HG03575 (cell line): ENCODE data around the gene BICC1.

Experiments used
- ATAC-seq: cut with Tn5 transposase; IDR thresholded peaks from one replicate; pipeline ENCODE4 v1.9.1; 2021; ENCODE audit not compliant: unreplicated experiment, insufficient number of reproducible peaks, low FRiP score; ENCODE audit errors: extremely low read depth

The BICC1 gene

DNA sequence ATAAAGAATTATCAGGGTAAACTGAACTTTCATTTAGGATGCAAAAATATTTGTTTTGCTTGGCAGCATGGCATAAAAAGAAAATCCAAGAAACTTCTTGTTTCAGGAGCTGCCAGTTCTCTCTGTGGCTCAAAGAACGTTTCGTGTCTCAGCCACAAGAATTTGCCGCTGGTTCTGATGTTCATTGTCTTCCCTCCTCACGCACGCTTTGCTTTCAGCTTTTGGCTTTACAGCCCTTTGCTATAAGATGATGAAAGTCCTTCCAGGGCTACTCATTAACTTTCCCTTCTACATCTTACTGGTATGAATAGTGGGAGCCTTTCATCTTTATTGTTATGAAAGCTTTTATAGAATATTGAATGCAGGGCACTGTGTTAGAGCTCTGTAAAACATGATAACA lies 124.7 kb downstream of the BICC1 start:
- no peak for ATAC-seq

DNA sequence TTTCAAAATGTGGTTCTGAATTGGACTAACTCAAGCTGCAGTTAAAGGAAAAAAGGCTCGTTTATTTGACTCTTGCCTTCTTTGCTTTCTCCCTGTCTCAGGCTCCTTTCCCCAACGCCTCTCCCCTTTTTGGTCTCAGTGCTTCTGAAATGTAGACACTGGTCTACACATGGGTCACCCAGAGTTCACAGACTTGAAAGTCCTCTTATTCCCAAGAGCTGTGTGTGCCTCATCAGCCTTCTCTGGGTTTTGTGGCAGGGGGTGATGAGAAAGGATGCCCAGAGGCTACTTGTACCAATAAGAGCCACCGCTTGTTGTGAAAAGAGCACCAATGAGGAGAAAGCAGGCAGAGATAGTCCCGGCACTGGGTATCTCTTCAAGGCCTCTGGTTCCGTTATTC lies 125.7 kb downstream of the BICC1 start:
- no peak for ATAC-seq

DNA sequence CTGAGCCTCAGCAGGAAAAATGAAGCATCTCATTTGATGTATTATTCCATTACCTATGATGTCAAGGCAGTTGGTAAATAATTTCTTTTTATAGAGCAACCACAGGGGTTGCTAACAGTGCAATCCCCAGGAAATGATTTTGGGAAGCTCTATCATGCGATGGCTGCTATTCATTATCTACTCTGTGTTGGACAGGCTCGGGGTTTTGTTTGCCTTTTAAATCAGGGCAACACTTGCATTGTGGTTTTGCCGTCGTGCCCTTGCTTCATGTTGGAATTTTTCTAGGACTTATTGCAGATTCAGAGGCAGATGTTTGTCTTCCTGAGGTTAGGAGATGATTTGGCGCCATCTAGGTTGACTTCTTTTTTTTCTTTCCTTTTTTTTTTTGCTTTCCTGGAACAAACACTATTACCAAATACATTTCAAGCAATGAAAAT lies 128.4 kb downstream of the BICC1 start:
- no peak for ATAC-seq

DNA sequence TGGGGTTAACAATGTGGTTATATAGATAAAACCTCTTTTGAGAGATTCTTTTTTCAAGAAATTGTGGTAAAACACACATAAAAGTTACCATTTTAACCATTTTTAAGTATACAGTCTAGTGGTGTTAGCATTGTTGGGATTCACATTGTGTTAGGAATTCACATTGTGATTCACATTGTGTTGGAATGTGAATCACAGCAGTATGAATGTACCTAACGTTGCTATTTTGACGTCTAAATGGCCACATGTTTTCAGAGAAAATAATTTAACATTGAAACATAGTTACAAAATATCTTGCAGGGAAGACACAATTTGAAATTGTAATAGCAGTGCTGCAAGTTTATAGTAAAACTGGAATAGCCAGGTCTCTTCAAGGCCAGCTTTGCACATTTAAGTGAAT lies 129.0 kb downstream of the BICC1 start:
- no peak for ATAC-seq

DNA sequence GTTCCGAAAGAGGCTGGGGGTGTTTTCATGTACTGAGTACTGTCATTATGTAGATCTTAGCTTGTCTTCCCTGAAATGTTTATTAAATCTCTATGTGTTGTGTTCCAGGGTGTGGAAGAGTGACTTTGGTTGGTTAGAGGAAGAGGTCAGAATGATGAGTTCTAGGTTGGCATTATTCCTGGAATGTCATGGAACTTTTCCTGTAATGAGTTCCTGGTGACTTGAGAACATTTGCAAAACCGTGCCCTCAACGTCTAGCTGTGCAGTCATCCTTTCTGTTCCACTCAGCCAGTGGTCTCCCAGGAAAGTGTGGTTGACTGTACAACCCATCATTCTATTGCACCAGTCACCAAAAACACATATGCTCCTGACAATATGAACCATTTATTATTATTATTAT lies 129.6 kb downstream of the BICC1 start:
- no peak for ATAC-seq

DNA sequence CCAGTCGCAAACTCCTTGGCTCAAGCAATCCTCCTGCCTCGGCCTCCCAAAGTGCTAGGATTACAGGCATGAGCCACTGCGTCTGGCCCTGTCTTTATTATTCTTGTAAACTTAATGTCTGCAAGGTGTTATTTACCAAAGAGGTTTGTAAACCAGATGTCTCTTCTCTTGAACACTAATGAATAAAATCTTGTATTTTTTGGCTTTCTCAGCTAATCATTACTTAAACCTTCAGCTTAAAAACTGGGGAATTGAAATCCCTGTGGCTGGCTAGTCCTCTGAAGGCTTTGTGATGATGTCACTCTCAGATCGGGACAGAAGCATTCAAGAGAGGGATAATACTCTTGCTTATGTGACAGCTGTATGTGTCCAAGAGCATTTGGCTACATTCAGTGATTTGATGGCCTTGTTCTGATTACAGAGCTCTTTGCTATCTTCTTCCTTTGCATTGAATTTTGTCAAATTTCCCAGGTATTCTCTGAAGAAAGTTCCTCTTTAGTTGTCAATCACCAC lies 130.3 kb downstream of the BICC1 start:
- no peak for ATAC-seq

DNA sequence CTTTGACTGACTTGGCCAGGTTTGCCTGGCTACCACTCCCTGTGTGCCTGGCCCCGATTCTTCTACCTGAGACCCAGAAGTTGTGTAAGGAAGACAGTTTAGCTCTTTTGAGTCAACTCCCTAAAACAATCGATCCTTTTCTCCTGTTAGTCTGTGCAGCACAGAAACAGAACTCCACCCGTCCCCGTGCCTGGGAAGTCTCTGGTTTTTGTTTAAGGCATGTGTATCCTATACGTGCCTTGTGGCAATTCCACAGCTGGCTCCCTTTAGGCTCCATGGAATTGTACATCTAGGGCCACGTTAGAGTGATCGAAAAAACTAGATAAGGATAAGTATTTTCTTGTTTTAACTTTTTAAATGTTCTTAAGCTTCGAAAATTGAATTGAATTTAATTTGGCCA lies 131.6 kb downstream of the BICC1 start:
- no peak for ATAC-seq

DNA sequence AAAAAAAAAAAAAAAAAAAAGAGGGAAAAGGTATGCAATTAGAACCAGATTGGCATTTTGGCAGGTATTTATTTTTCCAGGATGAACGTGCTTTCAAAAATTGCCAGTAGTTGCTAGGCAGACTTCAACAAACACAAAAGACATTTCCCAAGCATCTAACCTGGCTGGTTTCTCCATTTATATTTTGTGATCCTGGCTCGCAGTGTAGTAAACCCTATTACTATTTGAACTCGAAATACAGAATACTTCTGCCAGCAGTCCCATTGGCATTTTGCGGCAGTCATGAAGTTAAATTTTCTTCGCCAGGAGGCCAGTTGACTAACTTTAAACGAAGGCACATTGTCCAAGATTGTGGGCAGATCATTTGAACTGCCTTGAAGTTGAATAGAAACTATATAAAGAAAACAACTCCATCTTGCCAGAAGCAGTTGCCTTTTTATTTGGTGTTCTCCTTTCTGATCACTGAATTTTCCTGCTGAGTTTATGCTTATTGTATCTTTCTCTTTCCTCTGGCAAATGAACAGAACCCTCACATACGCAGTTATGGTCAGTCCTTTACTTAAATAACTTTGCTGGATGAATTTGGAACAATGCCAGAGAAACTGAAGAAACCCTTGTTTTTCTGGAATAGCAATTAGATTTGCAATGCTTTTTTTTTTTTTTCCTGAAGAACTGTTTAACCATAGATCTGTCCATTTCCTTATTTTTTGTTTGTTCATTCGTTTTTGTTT lies 132.9 kb downstream of the BICC1 start:
- ATAC-seq: no peak

DNA sequence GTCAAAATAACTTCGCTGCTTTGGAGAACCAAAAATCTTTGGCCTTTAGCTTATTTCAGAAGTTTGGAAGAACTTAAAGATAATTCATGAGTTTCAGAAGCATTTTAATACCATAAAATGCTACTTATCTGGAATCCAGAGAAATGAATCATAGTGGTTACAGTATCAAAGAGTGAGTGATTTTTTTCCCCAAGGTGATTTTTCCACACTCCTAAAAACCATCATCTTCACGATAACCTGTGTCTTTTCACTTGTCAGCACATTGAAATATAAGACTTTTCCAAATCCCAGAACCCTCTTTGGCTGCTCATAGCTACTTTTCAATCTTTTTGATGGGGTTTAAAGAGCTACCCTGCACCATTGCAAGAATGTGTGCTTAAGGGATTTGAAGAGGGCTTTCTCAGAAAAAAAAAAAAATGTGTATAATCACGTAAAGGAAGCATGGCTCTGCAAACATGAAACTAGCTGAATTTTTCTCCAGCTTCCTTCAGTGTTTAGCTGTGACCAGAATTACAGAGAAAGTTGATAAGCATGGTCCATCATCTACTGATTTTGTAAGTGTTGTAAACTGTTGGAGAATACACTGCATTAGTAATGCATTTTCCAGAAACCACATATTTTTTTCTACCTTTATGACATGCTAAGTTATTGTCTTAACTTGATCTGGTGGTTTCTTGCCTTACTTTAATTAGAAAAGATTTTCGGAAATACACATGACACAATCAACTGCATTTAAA lies 134.9 kb downstream of the BICC1 start:
- no peak for ATAC-seq

DNA sequence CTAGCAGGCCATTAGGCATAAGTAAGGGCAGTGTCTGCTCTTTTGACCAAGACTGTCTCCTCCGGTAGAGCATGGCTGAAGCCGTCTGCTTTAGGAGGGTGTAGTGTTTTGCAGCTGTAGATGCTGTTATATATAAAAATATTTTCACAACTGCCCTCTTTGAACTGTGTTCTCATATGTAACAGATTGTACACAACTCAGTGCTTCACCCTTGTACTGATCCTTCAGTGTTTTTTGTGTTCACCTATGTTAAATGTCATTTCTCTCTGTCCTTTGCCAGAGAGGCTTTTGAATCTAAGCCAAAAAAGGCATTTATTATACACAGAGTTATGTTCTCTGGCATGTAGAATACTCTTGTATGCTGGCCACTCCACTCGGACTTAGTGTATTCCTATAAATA lies 135.5 kb downstream of the BICC1 start:
- ATAC-seq: no peak

DNA sequence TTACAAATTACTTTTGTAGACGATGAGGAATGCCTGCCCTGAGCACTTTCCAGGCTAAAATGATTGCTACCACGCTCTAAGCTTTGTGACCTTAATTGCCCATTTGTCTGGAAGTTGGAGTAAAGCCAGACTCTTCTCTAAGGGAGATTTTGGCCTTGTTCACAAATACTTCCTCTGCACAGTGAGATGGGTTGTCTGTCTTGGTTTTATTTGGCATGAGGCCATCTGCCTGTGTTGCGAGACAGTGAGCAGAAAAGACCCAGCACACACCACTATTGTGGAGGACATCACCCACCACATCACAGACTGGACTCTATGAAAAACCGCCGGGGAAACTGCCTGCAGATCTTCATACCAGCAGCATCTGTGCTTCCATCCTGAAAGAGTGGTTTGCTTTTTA lies 138.4 kb downstream of the BICC1 start:
- ATAC-seq: no peak

DNA sequence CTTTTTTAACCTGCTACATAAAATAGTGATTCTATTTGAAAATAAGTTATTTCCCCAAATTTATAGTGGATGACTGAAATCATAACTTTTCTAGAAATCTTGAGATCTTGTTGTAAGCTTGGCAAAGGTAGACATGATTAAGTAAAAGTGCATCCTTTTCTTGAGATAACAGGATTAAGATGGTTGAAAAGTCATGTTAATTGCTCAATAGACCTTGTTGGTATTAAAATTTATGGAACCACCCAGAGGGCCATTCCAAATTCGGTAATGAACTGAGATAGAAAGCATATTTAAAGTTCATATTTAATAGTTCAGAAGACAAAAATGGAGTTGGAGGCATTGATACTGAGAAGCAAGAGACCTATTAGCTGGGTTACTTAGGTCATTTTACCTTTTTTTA lies 139.1 kb downstream of the BICC1 start:
- no peak for ATAC-seq

DNA sequence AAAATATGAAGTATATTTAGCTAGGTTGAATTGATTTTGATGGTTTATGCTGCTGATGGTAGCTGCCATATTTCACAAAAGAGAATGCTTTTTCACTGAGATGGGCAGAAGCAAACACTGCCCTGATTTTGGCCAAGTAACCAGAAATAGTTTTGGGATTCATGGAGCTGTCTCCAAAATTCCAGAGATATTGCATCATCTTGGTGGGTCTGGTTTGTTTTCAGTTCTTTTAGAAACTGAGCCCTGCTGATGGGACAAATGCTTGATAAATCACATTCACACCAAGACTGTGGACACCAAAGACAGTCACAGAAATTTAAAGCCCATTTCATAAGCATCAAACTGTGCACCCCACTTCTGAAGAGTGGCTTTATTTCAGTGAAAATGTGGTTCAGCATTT lies 140.5 kb downstream of the BICC1 start:
- no peak for ATAC-seq

DNA sequence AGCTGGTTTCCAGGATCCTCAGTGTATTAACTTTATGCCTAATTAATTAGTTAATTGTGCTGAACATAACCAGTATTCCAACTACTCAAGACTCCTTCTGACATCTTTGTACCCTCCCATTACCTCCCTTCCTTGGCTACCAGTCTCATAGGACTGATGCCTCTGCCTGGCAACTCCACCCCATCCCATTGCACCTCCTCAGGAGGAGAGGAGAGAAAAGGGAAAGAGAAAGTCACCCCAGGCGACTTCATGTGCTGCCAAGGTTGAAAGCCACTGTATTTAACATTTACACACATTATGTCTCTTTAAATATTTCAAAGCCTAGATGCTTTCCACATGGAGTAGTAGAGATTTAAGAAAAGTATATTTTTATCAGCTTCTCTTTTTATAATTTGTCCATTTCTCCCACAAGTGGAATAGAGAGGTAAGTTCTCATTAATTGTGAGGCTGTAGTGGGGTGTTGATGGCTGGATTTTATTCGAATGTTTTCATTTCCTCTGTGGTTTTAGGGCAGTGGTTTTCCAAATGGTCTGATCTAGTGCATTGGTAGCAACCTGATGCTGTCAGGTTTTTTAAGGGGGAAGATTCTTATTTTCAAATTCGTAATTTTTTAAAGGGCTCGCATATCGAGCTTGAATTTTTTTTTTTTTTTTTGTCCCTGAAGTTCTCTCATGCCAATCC lies 148.0 kb downstream of the BICC1 start:
- no peak for ATAC-seq

DNA sequence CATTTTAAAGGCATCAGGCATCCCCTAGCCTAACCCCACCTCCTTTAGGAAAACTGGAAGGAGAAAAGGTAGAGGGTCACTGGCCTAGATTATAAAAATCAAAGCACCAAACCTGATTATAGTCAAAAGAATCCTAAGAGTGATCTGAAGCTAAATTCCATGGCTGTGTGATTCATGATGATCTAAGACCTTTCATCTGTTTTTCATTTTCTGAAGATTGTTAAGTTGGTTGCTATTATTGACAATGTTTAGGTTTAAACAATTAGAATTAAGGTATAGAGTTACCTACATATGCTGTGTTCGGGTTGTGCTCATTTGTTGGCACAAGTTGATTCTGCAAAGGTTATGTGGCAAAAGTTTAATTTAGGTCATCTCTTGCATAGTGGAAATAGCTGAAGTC lies 148.7 kb downstream of the BICC1 start:
- no peak for ATAC-seq

DNA sequence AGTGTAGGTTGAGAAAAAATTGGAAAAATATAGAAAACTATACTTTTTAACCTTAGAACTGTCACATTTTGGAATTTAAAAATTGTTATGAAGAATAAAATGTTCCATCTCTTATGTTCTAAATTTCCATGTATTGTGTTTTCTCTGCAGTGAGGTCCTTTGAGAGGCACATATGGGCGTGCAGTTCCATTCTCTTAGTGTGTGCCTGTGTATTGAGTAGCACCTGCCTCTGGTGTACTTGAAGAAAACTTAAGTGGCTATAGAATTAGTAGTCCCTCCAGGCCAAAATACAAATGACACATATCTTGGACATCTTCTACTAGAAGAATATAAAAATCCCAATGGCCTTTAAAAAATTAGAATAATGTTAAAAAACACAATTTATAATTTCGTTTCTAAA lies 149.2 kb downstream of the BICC1 start:
- ATAC-seq: no peak

DNA sequence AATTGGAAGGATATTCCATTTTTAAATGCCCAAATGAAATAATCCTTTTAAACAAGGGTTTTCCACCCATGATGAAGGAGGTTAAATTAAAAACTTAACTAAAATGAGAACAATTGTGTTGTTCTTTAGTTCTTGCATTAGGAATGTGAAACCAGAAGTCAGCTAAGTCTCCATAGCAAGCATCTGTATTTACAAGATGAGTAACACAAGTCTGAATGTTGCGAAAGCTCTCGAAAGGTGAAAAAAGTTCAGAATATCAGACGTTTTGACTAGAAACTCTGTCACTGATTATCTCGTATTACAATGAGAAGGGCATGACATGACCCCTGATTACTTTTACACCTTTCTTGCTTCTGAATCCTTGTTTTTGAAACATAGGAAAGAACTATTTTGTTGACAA lies 149.6 kb downstream of the BICC1 start:
- ATAC-seq: no peak

DNA sequence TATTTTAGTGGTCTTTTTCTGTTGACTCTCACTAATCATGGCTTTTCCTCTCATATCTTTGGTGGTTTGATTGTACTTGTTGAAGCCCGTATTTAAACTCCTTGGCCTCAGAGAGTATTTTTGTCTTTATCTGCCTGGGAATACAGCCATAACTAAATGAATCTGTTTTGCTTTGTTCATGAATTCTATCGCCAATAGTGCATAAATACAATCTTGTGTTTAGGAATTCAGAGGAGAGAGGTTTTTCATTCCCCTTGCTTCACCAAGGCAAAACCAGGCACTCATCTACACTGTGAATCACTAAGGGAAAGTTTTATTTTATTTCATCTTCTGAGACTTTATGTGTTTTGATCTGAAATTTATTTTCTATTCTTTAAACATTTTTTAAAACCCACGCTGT lies 152.7 kb downstream of the BICC1 start:
- no peak for ATAC-seq

DNA sequence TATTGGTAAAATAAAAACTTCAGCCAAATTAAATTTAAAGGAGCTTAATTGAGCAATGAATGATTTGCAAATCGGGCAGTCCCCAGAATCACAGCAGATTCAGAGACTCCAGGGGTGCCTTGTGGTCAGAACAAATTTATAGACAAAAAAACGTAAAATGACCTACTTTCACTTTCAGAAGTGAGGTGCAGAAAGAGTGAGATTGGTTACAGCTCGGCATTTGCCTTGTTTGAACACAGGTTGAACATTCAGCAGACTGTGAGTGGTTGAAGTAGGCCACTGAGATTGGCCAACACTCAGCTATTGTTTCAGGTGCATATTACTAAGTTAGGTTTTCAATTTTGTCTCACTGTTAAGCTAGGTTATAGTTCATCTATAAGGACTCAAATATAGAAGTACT lies 153.4 kb downstream of the BICC1 start:
- no peak for ATAC-seq
